ENCODE results near the gene SULT1E1. TPM values are rescaled to one million over a fixed set of nuclear protein-coding genes. Genes with fewer than 3 reads are reported as not detected.

SULT1E1 gene
- total RNA-seq, 1 experiment from 2014 or later, result not detected

DNA sequence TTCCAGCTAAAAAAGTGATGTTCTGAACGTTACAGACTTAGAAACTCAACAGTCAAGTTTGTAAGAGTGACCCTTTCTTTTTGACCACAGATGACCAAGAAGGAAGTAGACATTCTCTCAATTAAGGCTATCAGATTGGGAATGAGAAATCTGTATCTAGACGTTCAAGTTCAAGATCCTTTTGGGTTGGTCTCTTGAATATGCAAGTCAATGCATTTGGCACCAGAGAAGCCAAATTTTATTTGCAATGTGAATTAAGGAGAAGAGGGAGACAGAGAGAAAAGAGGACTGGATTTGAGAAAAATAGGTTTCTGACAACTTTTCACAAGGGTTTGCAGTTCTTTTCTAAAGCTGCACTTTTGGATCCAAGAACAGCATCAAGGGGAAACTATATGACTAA is 17.5 kb upstream of the SULT1E1 start (continued):
- TF ChIP-seq, protein P1, sequence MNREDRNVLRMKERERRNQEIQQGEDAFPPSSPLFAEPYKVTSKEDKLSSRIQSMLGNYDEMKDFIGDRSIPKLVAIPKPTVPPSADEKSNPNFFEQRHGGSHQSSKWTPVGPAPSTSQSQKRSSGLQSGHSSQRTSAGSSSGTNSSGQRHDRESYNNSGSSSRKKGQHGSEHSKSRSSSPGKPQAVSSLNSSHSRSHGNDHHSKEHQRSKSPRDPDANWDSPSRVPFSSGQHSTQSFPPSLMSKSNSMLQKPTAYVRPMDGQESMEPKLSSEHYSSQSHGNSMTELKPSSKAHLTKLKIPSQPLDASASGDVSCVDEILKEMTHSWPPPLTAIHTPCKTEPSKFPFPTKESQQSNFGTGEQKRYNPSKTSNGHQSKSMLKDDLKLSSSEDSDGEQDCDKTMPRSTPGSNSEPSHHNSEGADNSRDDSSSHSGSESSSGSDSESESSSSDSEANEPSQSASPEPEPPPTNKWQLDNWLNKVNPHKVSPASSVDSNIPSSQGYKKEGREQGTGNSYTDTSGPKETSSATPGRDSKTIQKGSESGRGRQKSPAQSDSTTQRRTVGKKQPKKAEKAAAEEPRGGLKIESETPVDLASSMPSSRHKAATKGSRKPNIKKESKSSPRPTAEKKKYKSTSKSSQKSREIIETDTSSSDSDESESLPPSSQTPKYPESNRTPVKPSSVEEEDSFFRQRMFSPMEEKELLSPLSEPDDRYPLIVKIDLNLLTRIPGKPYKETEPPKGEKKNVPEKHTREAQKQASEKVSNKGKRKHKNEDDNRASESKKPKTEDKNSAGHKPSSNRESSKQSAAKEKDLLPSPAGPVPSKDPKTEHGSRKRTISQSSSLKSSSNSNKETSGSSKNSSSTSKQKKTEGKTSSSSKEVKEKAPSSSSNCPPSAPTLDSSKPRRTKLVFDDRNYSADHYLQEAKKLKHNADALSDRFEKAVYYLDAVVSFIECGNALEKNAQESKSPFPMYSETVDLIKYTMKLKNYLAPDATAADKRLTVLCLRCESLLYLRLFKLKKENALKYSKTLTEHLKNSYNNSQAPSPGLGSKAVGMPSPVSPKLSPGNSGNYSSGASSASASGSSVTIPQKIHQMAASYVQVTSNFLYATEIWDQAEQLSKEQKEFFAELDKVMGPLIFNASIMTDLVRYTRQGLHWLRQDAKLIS (CRISPR knock-in tag; IDR thresholded peaks at IDR 0.05; ENCODE audit: borderline replicate concordance), result no peak
- TF ChIP-seq ZNF219 (CRISPR knock-in tag; IDR thresholded peaks at IDR 0.05; ENCODE audit: borderline replicate concordance), result no peak

DNA sequence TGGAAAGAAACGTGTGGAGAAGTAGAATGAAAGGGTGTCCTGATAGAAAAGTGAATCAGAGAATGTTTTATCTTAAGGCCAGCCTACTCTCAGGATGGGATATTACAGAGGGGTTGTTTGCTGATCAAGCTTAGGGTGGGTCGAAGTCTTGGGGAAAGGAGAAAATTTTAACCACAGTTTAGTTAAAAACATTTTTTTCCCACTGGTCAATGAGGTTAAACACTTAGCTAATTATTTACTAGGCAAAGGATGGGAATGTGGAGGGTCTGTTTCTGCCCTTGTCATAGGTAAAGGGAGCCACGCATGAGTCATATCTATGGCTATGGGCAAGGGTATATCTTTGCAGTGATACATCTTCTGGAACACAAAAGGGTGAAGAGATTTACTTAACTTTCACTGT is 16.1 kb upstream of the SULT1E1 start:
- CTCF ChIA-PET, result no interaction called here
- H3K4me3 Mint-ChIP-seq, result no peak overlapping the region
- peaks cover 10% of the 10 kb centered on the region for H3K9me3 Mint-ChIP-seq
- DNase-seq (ENCODE audit: low spot score) (no peak), ATAC-seq (no peak)
- TF ChIP-seq RELA (CRISPR knock-in tag; IDR thresholded peaks at IDR 0.05; ENCODE audit: borderline replicate concordance) (no peak), GRHL2 (CRISPR knock-in tag; IDR thresholded peaks at IDR 0.05; ENCODE audit: insufficient replicate concordance, severe bottlenecking) (no peak), ETV6 (CRISPR knock-in tag; IDR thresholded peaks at IDR 0.05) (no peak), ESRRA (CRISPR knock-in tag; IDR thresholded peaks at IDR 0.05; ENCODE audit: borderline replicate concordance) (no peak), ATF1 (CRISPR knock-in tag; IDR thresholded peaks at IDR 0.05) (no peak), SMAD3 (CRISPR knock-in tag; IDR thresholded peaks at IDR 0.05; ENCODE audit: borderline replicate concordance) (no peak), NFYB (CRISPR knock-in tag; conservative IDR thresholded peaks at IDR 0.05; ENCODE audit: low read depth) (no peak), PRRX2 (CRISPR knock-in tag; IDR thresholded peaks at IDR 0.05) (no peak)
- TF ChIP-seq, protein P2, sequence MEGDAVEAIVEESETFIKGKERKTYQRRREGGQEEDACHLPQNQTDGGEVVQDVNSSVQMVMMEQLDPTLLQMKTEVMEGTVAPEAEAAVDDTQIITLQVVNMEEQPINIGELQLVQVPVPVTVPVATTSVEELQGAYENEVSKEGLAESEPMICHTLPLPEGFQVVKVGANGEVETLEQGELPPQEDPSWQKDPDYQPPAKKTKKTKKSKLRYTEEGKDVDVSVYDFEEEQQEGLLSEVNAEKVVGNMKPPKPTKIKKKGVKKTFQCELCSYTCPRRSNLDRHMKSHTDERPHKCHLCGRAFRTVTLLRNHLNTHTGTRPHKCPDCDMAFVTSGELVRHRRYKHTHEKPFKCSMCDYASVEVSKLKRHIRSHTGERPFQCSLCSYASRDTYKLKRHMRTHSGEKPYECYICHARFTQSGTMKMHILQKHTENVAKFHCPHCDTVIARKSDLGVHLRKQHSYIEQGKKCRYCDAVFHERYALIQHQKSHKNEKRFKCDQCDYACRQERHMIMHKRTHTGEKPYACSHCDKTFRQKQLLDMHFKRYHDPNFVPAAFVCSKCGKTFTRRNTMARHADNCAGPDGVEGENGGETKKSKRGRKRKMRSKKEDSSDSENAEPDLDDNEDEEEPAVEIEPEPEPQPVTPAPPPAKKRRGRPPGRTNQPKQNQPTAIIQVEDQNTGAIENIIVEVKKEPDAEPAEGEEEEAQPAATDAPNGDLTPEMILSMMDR (IDR thresholded peaks at IDR 0.05), result no peak
- TF ChIP-seq, protein P3, sequence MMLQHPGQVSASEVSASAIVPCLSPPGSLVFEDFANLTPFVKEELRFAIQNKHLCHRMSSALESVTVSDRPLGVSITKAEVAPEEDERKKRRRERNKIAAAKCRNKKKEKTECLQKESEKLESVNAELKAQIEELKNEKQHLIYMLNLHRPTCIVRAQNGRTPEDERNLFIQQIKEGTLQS (CRISPR knock-in tag; conservative IDR thresholded peaks at IDR 0.05), result no peak
- TF ChIP-seq, protein P4, sequence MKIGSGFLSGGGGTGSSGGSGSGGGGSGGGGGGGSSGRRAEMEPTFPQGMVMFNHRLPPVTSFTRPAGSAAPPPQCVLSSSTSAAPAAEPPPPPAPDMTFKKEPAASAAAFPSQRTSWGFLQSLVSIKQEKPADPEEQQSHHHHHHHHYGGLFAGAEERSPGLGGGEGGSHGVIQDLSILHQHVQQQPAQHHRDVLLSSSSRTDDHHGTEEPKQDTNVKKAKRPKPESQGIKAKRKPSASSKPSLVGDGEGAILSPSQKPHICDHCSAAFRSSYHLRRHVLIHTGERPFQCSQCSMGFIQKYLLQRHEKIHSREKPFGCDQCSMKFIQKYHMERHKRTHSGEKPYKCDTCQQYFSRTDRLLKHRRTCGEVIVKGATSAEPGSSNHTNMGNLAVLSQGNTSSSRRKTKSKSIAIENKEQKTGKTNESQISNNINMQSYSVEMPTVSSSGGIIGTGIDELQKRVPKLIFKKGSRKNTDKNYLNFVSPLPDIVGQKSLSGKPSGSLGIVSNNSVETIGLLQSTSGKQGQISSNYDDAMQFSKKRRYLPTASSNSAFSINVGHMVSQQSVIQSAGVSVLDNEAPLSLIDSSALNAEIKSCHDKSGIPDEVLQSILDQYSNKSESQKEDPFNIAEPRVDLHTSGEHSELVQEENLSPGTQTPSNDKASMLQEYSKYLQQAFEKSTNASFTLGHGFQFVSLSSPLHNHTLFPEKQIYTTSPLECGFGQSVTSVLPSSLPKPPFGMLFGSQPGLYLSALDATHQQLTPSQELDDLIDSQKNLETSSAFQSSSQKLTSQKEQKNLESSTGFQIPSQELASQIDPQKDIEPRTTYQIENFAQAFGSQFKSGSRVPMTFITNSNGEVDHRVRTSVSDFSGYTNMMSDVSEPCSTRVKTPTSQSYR (CRISPR knock-in tag; IDR thresholded peaks at IDR 0.05), result no peak
- TF ChIP-seq, protein P5, sequence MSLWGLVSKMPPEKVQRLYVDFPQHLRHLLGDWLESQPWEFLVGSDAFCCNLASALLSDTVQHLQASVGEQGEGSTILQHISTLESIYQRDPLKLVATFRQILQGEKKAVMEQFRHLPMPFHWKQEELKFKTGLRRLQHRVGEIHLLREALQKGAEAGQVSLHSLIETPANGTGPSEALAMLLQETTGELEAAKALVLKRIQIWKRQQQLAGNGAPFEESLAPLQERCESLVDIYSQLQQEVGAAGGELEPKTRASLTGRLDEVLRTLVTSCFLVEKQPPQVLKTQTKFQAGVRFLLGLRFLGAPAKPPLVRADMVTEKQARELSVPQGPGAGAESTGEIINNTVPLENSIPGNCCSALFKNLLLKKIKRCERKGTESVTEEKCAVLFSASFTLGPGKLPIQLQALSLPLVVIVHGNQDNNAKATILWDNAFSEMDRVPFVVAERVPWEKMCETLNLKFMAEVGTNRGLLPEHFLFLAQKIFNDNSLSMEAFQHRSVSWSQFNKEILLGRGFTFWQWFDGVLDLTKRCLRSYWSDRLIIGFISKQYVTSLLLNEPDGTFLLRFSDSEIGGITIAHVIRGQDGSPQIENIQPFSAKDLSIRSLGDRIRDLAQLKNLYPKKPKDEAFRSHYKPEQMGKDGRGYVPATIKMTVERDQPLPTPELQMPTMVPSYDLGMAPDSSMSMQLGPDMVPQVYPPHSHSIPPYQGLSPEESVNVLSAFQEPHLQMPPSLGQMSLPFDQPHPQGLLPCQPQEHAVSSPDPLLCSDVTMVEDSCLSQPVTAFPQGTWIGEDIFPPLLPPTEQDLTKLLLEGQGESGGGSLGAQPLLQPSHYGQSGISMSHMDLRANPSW (CRISPR knock-in tag; conservative IDR thresholded peaks at IDR 0.05; ENCODE audit: low read depth), result no peak
- TF ChIP-seq, protein P6, sequence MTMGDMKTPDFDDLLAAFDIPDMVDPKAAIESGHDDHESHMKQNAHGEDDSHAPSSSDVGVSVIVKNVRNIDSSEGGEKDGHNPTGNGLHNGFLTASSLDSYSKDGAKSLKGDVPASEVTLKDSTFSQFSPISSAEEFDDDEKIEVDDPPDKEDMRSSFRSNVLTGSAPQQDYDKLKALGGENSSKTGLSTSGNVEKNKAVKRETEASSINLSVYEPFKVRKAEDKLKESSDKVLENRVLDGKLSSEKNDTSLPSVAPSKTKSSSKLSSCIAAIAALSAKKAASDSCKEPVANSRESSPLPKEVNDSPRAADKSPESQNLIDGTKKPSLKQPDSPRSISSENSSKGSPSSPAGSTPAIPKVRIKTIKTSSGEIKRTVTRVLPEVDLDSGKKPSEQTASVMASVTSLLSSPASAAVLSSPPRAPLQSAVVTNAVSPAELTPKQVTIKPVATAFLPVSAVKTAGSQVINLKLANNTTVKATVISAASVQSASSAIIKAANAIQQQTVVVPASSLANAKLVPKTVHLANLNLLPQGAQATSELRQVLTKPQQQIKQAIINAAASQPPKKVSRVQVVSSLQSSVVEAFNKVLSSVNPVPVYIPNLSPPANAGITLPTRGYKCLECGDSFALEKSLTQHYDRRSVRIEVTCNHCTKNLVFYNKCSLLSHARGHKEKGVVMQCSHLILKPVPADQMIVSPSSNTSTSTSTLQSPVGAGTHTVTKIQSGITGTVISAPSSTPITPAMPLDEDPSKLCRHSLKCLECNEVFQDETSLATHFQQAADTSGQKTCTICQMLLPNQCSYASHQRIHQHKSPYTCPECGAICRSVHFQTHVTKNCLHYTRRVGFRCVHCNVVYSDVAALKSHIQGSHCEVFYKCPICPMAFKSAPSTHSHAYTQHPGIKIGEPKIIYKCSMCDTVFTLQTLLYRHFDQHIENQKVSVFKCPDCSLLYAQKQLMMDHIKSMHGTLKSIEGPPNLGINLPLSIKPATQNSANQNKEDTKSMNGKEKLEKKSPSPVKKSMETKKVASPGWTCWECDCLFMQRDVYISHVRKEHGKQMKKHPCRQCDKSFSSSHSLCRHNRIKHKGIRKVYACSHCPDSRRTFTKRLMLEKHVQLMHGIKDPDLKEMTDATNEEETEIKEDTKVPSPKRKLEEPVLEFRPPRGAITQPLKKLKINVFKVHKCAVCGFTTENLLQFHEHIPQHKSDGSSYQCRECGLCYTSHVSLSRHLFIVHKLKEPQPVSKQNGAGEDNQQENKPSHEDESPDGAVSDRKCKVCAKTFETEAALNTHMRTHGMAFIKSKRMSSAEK (CRISPR knock-in tag; IDR thresholded peaks at IDR 0.05; ENCODE audit: borderline replicate concordance), result no peak
- H3K27me3 Mint-ChIP-seq (ENCODE audit: low read depth), result no peaks in the 10 kb centered on the region
- POLR2A ChIA-PET, result no interaction called here
- peaks cover 6% of the 10 kb centered on the region for H3K36me3 Mint-ChIP-seq
- peaks cover 7% of the 10 kb centered on the region for H3K4me1 Mint-ChIP-seq
- no peak overlapping the region for H3K27ac Mint-ChIP-seq
